PFSK-1 (cell line): ENCODE data around the gene ARFGAP3.

ENCODE experiments used
- FOXP2 ChIP-seq: optimal IDR thresholded peaks from 2 replicates; pipeline ENCODE3; 2011; ENCODE audit warnings: borderline replicate concordance, control low read depth, inconsistent platforms; ENCODE audit not compliant: insufficient read depth; ENCODE audit errors: extremely low read length, extremely low read depth
- POLR2AphosphoS5 ChIP-seq: IDR thresholded peaks from 2 replicates; pipeline ENCODE4 v1.6.1; 2012; ENCODE audit warnings: low read depth, mild to moderate bottlenecking, control low read depth, low read length, moderate library complexity
- REST ChIP-seq, 2 experiments: IDR thresholded peaks; 2 replicates each; pipeline versions ENCODE4 v1.6.1 to v1.8.0; 2011 to 2012; ENCODE audit warnings: low read depth in 2 of 2, low read length in 2 of 2, control low read depth in 1 of 2, inconsistent platforms in 1 of 2, mild to moderate bottlenecking in 1 of 2, moderate library complexity in 1 of 2; ENCODE audit not compliant: insufficient read depth in 1 of 2
- SIN3A ChIP-seq: IDR thresholded peaks from 2 replicates; pipeline ENCODE4 v1.6.1; 2012; ENCODE audit warnings: mild to moderate bottlenecking, low read length, moderate library complexity, borderline replicate concordance; ENCODE audit not compliant: insufficient read depth
- TAF1 ChIP-seq: IDR thresholded peaks from 2 replicates; pipeline ENCODE4 v1.6.1; 2012; ENCODE audit warnings: low read length, control low read depth, borderline replicate concordance; ENCODE audit not compliant: insufficient read depth

The ARFGAP3 gene

DNA sequence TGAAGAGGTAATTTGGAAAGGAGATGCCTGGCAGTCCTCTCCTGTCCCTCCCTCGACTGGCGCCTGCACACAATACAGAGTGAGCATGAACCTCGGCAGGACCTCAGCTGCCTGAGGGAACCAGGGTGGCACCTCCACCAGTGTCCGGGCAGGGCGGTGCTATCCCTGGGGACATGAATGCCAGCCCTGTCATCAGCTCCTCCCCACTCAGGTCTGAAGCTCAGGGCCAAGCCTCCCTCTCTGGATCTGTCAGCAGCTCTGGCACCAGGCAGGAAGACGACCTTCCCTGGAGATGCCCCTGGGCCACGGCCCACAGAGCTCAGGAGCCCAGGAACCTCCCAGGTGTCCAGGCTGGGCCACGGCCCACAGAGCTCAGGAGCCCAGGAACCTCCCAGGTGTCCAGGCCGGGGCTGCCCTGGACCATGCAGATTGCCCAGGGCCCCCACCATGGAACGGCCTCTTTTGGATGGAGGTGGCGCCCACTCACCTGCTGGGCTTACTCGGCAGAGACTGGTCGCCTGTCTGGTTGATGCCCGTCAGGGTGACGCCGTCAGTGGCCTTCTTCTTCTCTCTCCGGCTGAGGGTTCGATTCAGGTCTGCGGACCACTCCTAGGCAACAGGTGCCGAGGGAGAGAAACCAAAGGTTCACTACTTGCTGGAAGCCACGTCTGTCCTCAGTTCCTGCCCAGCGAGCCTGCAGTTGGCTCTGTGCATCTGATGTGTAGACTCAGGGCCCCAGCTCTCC, 21.7 kb upstream of the ARFGAP3 start:
- TF ChIP-seq REST (IDR thresholded peaks at IDR 0.05; ENCODE audit: insufficient read depth in 1 of 2, low read depth in 2 of 2, low read length in 2 of 2) (no peak), SIN3A (no peak), TAF1 (no peak), FOXP2 (no peak), POLR2AphosphoS5 (no peak)

- TF ChIP-seq SIN3A: no peak
- no peak for TF ChIP-seq TAF1
- TF ChIP-seq REST (IDR thresholded peaks at IDR 0.05; ENCODE audit: insufficient read depth in 1 of 2, low read depth in 2 of 2, low read length in 2 of 2): no peak
- TF ChIP-seq FOXP2: no peak
- TF ChIP-seq POLR2AphosphoS5: no peak
Measured at GRCh38 chr22:42877597-42878340, 20.7 kb upstream of the ARFGAP3 start.

DNA sequence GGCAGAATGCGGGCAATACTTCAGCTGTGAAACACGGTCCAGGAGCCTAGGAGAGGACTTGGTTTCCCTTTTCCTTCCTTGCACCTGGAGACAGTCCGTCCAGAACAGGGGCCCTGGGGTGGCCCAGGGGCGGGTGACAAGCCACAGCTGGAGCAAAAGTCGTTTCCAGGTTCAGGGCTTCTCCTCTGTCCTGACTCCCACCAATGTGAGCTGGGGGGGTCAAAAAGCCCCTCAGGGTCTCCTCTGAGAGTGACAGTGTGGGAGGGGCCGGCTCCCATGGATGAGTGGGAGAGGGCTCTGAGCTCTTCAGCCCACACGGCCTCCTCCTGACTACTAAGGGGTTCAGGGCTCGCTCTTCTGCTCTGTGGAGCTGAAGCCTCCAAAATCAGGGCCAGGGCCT, 20.1 kb upstream of the ARFGAP3 start:
- TF ChIP-seq SIN3A (no peak), REST (IDR thresholded peaks at IDR 0.05; ENCODE audit: insufficient read depth in 1 of 2, low read depth in 2 of 2, low read length in 2 of 2) (no peak), FOXP2 (no peak), POLR2AphosphoS5 (no peak)

DNA sequence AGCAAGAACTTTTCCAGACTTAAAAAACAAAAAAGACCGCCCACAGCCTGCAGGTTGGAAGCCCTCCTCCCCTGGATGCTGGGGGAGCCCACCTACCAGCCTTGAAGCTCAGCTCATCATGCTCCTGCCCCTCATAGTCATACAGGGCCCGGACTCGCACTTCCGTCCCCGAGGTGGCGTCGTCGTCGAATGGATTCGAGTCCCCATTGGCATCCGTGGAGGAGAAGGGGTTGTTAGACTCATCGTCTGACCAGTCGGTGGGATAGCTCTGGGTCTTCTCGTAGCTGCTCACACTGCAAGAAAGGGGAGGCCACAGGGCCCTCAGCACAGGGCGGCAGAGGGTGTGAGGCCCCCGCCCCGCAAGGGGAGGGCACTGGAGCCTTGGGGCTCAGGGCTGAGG, 19.0 kb upstream of the ARFGAP3 start:
- TF ChIP-seq SIN3A: no peak
- TF ChIP-seq REST (IDR thresholded peaks at IDR 0.05; ENCODE audit: insufficient read depth in 1 of 2, low read depth in 2 of 2, low read length in 2 of 2): no peak
- no peak for TF ChIP-seq POLR2AphosphoS5
- TF ChIP-seq FOXP2: no peak
- TF ChIP-seq TAF1: no peak
